Natural killer cell treated with Interleukin-12 subunit alpha and Interleukin-12 subunit beta and Interleukin-15 and Interleukin-18, amount 100 ng/mL, for 72 hours (primary cell): ENCODE measurements around the gene ELP6. TPM values are rescaled to one million over a fixed set of nuclear protein-coding genes. Genes with fewer than 3 reads are reported as not detected.
"Not testable (repeated sequence)": the region's sequence is repeated elsewhere in the genome, so short reads cannot be mapped to it uniquely, and the experiment has no call there.

ENCODE experiments used
- ATAC-seq, 2 donors: fragments of 150-1000 bp; cut with Tn5 transposase in 1 of 2; sonication (Bioruptor Pico), chemical (Tn5 transposase) in 1 of 2; 2 replicates each; pipeline ENCODE4 v1.10.0; 2021
- DNase-seq: peaks from one replicate; pipeline ENCODE4 v3.0.0; 2022; ENCODE audit warnings: low spot score
- H3K27ac Mint-ChIP-seq, 2 donors: 1 replicate in 1 of 2; 2 replicates in 1 of 2; pipeline ENCODE4 v1.8.0; 2022; ENCODE audit warnings: mixed read lengths in 2 of 2, mild to moderate bottlenecking in 1 of 2, moderate library complexity in 1 of 2
- H3K27me3 Mint-ChIP-seq, 2 donors: 1 replicate in 1 of 2; 2 replicates in 1 of 2; pipeline ENCODE4 v1.8.0; 2022; ENCODE audit warnings: mixed read lengths in 2 of 2
- H3K36me3 Mint-ChIP-seq: one replicate; pipeline ENCODE4 v1.8.0; 2022; ENCODE audit warnings: mixed read lengths
- H3K4me1 Mint-ChIP-seq, 2 donors: 1 replicate in 1 of 2; 2 replicates in 1 of 2; pipeline ENCODE4 v1.8.0; 2022; ENCODE audit warnings: low read depth in 2 of 2, mixed read lengths in 2 of 2, mild to moderate bottlenecking in 1 of 2
- H3K4me3 Mint-ChIP-seq: one replicate; pipeline ENCODE4 v1.8.0; 2022; ENCODE audit warnings: mixed read lengths
- H3K9me3 Mint-ChIP-seq: 2 replicates; pipeline ENCODE4 v1.8.0; 2022; ENCODE audit warnings: mixed read lengths
- total RNA-seq, 2 donors: library from RNA; stranded (reverse); gene quantifications; one replicate each; pipeline ENCODE4 v1.2.3, GENCODE V29; 2022

The ELP6 gene
- total RNA-seq, 2 donors from 2014 or later = 44.5 to 75.0 TPM

GRCh38 chr3:47491777-47492176, 21.7 kb downstream of the ELP6 start:
- DNase-seq (no peak), ATAC-seq (no peak)
- H3K4me3 Mint-ChIP-seq = no peak overlapping the region
- peaks cover 0 to 3% of the 10 kb centered on the region in 2 donors for H3K4me1 Mint-ChIP-seq
- no peak overlapping the region for H3K27ac Mint-ChIP-seq
- no peaks in the 10 kb centered on the region for H3K27me3 Mint-ChIP-seq
- no peaks in the 10 kb centered on the region for H3K9me3 Mint-ChIP-seq
- H3K36me3 Mint-ChIP-seq = no peaks in the 10 kb centered on the region

GRCh38 chr3:47491186-47491585, 22.3 kb downstream of the ELP6 start:
- ATAC-seq (no peak), DNase-seq (no peak)
- H3K36me3 Mint-ChIP-seq = no peaks in the 10 kb centered on the region
- peaks cover 0 to 3% of the 10 kb centered on the region in 2 donors for H3K4me1 Mint-ChIP-seq
- H3K9me3 Mint-ChIP-seq = no peaks in the 10 kb centered on the region
- H3K27me3 Mint-ChIP-seq = no peaks in the 10 kb centered on the region
- H3K27ac Mint-ChIP-seq = no peak overlapping the region
- no peak overlapping the region for H3K4me3 Mint-ChIP-seq

DNA sequence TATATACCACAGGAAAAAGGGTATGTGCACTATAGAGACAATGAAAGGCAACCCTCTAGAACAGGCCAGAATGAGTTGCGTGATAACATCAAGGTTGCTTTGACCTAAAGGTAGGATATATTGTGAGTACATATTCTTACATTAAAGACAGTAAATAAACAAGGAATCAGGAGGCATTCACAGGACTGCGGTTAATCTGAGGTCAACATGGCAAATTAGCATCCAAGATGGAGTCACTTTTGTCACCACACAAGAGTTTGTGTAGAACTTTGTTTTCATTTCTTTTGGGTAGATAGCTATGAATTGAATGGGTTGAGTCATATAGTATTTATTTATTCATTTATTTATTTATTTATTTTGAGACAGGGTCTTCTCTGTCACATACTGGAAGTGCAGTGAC, 26.2 kb downstream of the ELP6 start:
- H3K4me1 Mint-ChIP-seq = no peaks in the 10 kb centered on the region
- H3K4me3 Mint-ChIP-seq = no peak overlapping the region
- DNase-seq = no peak

DNA sequence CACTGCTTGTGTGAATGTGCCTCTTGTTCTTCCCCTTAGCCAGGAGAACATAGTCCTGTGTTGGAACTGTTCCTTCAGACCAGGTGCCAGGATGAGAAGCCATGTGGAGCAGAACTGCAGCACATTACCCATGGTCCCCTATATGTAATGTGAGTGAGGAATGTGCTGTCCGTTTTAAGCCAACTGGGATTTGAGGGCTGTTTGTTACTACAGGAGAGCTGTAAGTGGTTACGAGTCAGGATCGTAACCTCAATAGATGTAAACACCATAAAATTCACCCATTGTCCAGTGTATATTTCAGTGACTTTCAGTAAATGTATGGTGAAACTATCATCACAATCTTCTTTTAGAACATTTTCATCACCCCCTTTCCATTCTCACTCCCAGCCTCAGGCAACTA, 27.7 kb downstream of the ELP6 start:
- H3K27ac Mint-ChIP-seq = no peak overlapping the region
- H3K4me1 Mint-ChIP-seq = no peaks in the 10 kb centered on the region
- no peaks in the 10 kb centered on the region for H3K36me3 Mint-ChIP-seq
- no peak overlapping the region for H3K4me3 Mint-ChIP-seq
- no peak for ATAC-seq
- H3K9me3 Mint-ChIP-seq = no peaks in the 10 kb centered on the region
- no peak for DNase-seq
- no peaks in the 10 kb centered on the region for H3K27me3 Mint-ChIP-seq

More for the DNA sequence above, 26.2 kb downstream of the ELP6 start:
- Mint-ChIP-seq H3K36me3 (no peaks in the 10 kb centered on the region), H3K27me3 (no peaks in the 10 kb centered on the region), H3K27ac (no peak overlapping the region), H3K9me3 (no peaks in the 10 kb centered on the region)
- no peak for ATAC-seq

DNA sequence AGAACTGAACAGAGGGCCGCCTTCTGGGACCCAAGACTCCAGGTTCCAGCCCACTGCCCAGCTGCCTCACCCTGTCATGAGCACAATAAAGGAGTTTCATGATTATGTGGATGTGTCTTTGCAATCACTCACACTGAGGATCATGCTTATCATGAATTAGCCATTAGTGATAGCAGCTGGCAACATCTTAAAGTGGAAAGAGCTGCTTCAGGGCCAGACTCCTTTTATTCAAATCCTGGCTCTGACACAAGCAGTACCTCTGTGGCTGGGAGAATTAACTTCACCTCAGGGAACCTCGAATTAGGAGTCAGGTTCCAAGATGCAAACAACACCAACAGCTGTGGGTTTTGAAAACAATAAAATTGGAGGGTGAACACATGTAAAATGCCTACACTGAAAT, 31.1 kb downstream of the ELP6 start:
- ATAC-seq (no peak), DNase-seq (no peak)
- Mint-ChIP-seq H3K4me1 (no peaks in the 10 kb centered on the region), H3K27me3 (no peaks in the 10 kb centered on the region), H3K27ac (no peak overlapping the region), H3K9me3 (no peaks in the 10 kb centered on the region), H3K36me3 (no peaks in the 10 kb centered on the region), H3K4me3 (no peak overlapping the region)

DNA sequence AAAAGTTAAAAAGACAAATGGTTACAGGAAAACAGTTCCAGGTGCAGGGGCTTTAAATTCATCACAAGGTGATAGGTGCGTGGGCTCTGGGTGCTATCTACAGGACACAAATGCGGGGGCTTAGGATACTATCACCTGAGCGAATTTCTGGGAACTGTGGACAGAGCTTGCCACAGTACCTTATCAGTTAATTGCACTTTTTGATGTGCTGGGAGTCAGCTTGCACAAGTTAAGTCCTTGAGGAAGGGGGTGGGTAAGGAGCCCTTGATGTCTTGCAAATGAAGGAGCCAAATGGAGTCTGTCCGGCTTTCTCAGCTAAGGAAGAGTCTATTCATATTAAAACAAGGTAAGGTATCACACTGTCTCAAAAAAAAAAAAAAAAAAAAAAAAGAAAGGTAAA, 31.7 kb downstream of the ELP6 start:
- not testable (repeated sequence) for H3K4me3 Mint-ChIP-seq, H3K9me3 Mint-ChIP-seq, H3K27me3 Mint-ChIP-seq, H3K4me1 Mint-ChIP-seq, H3K27ac Mint-ChIP-seq, H3K36me3 Mint-ChIP-seq, DNase-seq, ATAC-seq

DNA sequence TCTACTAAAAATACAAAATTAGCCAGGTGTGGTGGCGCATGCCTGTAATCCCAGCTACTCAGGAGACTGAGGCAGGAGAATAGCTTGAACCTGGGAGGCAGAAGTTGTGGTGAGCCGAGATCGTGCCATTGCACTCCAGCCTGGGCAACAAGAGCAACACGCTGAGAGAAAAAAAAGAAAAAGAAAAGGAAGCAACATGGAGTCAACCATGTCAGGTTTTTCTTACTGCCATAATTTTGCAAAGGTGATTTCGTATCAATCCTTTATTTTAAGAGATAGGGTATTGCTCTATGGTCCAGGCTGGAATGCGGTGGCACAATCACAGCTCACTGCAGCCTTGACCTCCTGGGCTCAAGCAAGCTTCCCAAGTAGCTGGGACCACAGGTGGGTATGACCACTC, 33.2 kb downstream of the ELP6 start:
- not testable (repeated sequence) for H3K27me3 Mint-ChIP-seq, H3K4me1 Mint-ChIP-seq, H3K9me3 Mint-ChIP-seq, ATAC-seq, H3K27ac Mint-ChIP-seq, H3K4me3 Mint-ChIP-seq, DNase-seq, H3K36me3 Mint-ChIP-seq

- Mint-ChIP-seq H3K27ac (no peak overlapping the region), H3K36me3 (no peaks in the 10 kb centered on the region), H3K4me3 (no peak overlapping the region), H3K9me3 (no peaks in the 10 kb centered on the region), H3K27me3 (no peaks in the 10 kb centered on the region), H3K4me1 (peaks cover 5 to 8% of the 10 kb centered on the region in 2 donors)
- ATAC-seq (no peak), DNase-seq (no peak)
Observed at GRCh38 chr3:47479826-47480160, 33.7 kb downstream of the ELP6 start.

GRCh38 chr3:47478022-47478421, 35.5 kb downstream of the ELP6 start:
- Mint-ChIP-seq H3K36me3 (no peaks in the 10 kb centered on the region), H3K4me3 (no peak overlapping the region), H3K27ac (peak overlapping the region in 1 of 2 donors; percentile 16), H3K4me1 (peaks cover 18 to 19% of the 10 kb centered on the region in 2 donors), H3K27me3 (no peaks in the 10 kb centered on the region), H3K9me3 (no peaks in the 10 kb centered on the region)
- ATAC-seq (no peak), DNase-seq (no peak)

DNA sequence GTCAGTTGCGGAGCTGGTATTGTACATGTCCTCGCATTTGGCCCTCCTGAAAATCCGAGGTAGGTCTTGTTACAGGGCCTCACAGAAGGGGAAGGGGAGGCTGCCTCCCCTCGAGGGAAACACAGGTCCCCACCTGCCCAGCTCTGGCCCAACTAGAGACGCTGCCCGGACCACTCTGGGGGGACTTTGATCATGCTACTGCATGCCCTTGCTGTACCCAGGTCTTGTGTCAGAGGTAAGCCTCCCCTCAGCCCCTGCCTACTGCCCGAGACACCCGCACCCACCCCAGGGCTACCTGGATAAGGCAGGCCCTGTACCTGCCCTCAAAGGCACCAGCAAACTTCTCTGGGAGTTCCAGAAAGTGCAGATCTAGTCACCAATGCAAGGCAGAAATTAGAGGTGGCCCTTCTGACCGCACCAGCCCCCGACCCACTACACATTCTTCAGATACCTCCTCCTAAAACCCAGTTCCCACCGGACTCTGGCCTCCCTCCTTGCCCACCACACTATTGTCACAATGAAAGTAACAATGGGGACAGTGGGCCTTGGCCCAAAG, 36.8 kb downstream of the ELP6 start:
- no peaks in the 10 kb centered on the region for H3K27me3 Mint-ChIP-seq
- DNase-seq (no peak), ATAC-seq (no peak)
- H3K27ac Mint-ChIP-seq = peak overlapping the region; percentile 85 to 87
- peak overlapping the region; percentile 99 for H3K4me3 Mint-ChIP-seq
- H3K4me1 Mint-ChIP-seq = peaks cover 18 to 20% of the 10 kb centered on the region in 2 donors
- no peaks in the 10 kb centered on the region for H3K9me3 Mint-ChIP-seq
- no peaks in the 10 kb centered on the region for H3K36me3 Mint-ChIP-seq

- Mint-ChIP-seq H3K9me3 (no peaks in the 10 kb centered on the region), H3K27ac (peak overlapping the region; percentile 85 to 87), H3K4me3 (peak overlapping the region; percentile 99), H3K27me3 (no peaks in the 10 kb centered on the region), H3K4me1 (peaks cover 19 to 20% of the 10 kb centered on the region in 2 donors), H3K36me3 (no peaks in the 10 kb centered on the region)
- DNase-seq (no peak), ATAC-seq (no peak)
Observed at GRCh38 chr3:47476330-47476626, 37.2 kb downstream of the ELP6 start.

DNA sequence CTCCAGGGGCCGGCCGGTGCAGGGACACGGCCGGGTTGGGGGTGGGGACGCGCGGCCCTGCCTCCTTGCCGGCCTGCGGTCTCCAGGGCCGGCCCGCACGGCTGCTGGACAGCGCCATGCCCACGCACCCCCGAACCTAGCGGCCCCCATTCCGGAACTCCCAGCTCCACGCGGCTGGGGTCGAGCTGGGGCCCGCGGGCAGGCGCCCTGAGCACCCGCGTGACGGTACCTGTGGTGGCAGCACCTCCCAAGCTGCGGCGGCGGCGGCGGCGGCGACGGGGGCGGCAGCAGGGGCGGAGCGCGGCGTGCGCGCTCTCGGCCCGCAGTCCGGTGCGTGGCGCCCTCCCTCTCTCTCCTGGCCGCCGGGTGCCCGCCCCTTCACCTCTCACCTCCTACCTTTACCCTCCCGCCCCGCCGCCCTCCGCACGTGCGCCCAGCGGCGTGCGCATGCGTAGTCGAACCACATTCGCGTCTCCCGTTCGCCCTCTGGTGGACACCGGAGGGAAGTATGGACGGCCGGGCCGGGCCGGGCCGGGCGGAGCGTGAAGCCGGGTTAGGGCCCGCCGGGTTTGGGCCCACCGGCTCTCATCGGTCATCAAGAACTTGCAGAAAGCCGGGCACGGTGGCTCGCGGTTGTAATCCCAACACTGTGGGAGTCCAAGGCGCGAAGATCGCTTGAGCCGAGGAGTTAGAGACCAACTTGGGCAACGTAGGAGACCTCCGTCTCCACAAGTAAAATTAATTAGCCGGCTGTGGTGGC, 37.8 kb downstream of the ELP6 start, which contains the start of gene SCAP:
TSS of gene SCAP (minus strand) at position 372 of the 760 bp plus-strand sequence. CDS start 32,948 bp downstream, outside the sequence.
- ATAC-seq (peak; percentile 97), DNase-seq (peak; percentile 96)
- Mint-ChIP-seq H3K4me3 (peak within 1 kb of the TSS; percentile 99), H3K9me3 (no peaks in the 10 kb centered on the region), H3K27me3 (no peaks in the 10 kb centered on the region), H3K4me1 (peaks cover 20 to 21% of the 10 kb centered on the region in 2 donors), H3K36me3 (no peaks in the 10 kb centered on the region), H3K27ac (peak within 1 kb of the TSS; percentile 85 to 87)

DNA sequence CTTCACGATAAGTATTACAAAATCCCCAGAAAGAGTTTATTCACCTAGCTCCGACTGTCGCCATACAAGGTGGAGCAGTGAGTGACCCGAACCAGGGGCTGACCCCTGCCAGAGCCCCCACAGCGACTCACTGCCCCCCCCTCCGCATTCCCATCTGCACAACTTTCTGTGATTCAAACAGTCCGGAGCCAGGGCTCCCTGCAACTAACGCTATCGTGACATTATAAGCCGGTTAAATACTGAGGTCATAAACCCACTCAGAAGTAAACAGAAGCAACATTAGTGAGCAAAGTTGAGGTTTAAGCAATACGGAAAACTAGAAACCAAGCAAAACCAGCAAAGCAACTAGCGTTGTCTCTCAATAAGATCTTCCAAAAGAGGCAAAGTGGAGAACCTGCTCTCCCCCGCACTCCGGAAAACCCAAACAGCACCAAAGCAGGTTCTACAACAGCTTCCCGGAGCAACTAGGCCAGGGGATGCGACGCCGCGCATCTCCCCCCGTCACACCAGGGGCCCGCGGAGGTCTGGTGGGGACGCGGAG, 38.4 kb downstream of the ELP6 start:
- Mint-ChIP-seq H3K4me3 (peak overlapping the region; percentile 99), H3K27me3 (no peaks in the 10 kb centered on the region), H3K4me1 (peaks cover 20 to 21% of the 10 kb centered on the region in 2 donors), H3K9me3 (no peaks in the 10 kb centered on the region), H3K36me3 (no peaks in the 10 kb centered on the region), H3K27ac (peak overlapping the region; percentile 85)
- no peak for DNase-seq
- peak in 1 of 2 donors; percentile 0 for ATAC-seq

GRCh38 chr3:47473391-47473790, 40.1 kb downstream of the ELP6 start:
- H3K4me3 Mint-ChIP-seq = peak overlapping the region; percentile 72
- no peak for DNase-seq
- peaks cover 20 to 21% of the 10 kb centered on the region in 2 donors for H3K4me1 Mint-ChIP-seq
- H3K9me3 Mint-ChIP-seq = no peaks in the 10 kb centered on the region
- H3K36me3 Mint-ChIP-seq = no peaks in the 10 kb centered on the region
- ATAC-seq = no peak
- H3K27me3 Mint-ChIP-seq = no peaks in the 10 kb centered on the region
- peak overlapping the region; percentile 85 to 86 for H3K27ac Mint-ChIP-seq
